H1 (cell line): ENCODE measurements around the gene CFLAR. TPM values are rescaled to one million over a fixed set of nuclear protein-coding genes. Genes with fewer than 3 reads are reported as not detected.

Source experiments
- CTCF ChIA-PET: fragments of 300-600 bp; sonication (Branson Sonifier 250); formaldehyde crosslinking; loops from one replicate; lab custom pipeline; 2021; ENCODE audit not compliant: partially characterized antibody; lab: Charles Lee
- POLR2A ChIA-PET: fragments of 300-600 bp; sonication (Branson Sonifier 250); formaldehyde crosslinking; loops from one replicate; lab custom pipeline; 2021; ENCODE audit warnings: inconsistent platforms; ENCODE audit not compliant: partially characterized antibody; lab: Charles Lee
- DNase-seq, 2 experiments: peaks; one replicate each; pipeline versions ENCODE4 v3.0.0 to v3.0.0-alpha.2; 2010 to 2022; ENCODE audit warnings: low spot score in 2 of 2, low read depth in 1 of 2, mixed read lengths in 1 of 2
- FAIRE-seq: peaks from 2 replicates; lab custom pipeline; 2011; peaks lifted over from hg19 to GRCh38; lab: Jason Lieb, UNC
- H2AFZ ChIP-seq: 2 replicates; pipeline ENCODE4 v1.8.1; 2012; ENCODE audit warnings: low read length, inconsistent platforms
- H2AK5ac ChIP-seq: 2 replicates; pipeline ENCODE4 v1.6.1; 2013; ENCODE audit warnings: low read depth, low read length
- H2BK120ac ChIP-seq: replicated peaks from 2 replicates; pipeline ENCODE3; 2013; ENCODE audit warnings: low read depth, low read length, inconsistent platforms
- H2BK12ac ChIP-seq: 2 replicates; pipeline ENCODE4 v1.6.1; 2013; ENCODE audit warnings: low read depth, low read length
- H2BK15ac ChIP-seq: 2 replicates; pipeline ENCODE4 v1.6.1; 2013; ENCODE audit warnings: low read length
- H2BK20ac ChIP-seq: 2 replicates; pipeline ENCODE4 v1.6.1; 2013; ENCODE audit warnings: low read length
- H2BK5ac ChIP-seq: 2 replicates; pipeline ENCODE4 v1.6.1; 2013; ENCODE audit warnings: low read depth, low read length
- H3K14ac ChIP-seq: 2 replicates; pipeline ENCODE4 v1.6.1; 2013; ENCODE audit warnings: inconsistent platforms; ENCODE audit not compliant: insufficient read length
- H3K18ac ChIP-seq: 2 replicates; pipeline ENCODE4 v1.6.1; 2013; ENCODE audit warnings: low read length; ENCODE audit errors: extremely low read depth
- H3K23ac ChIP-seq: 2 replicates; pipeline ENCODE4 v1.6.1; 2013; ENCODE audit warnings: inconsistent platforms; ENCODE audit not compliant: insufficient read length
- H3K23me2 ChIP-seq: 2 replicates; pipeline ENCODE4 v1.6.1; 2013; ENCODE audit warnings: low read depth, low read length
- H3K27ac ChIP-seq: 2 replicates; pipeline ENCODE4 v1.6.1; 2011; ENCODE audit warnings: low read depth, low read length, inconsistent platforms
- H3K27me3 ChIP-seq, 4 experiments: replicated peaks in 1 of 4; 1 replicate in 1 of 4; 2 replicates in 3 of 4; pipeline versions ENCODE4 v1.6.1 to v1.8.1; 2011 to 2013; ENCODE audit warnings: low read length in 3 of 4, mild to moderate bottlenecking in 3 of 4, inconsistent platforms in 2 of 4, mixed read lengths in 2 of 4, moderate library complexity in 1 of 4; ENCODE audit not compliant: control insufficient read depth in 3 of 4, insufficient read depth in 3 of 4; ENCODE audit errors: extremely low read depth in 1 of 4
- H3K36me3 ChIP-seq, 4 experiments: 2 replicates each; pipeline versions ENCODE4 v1.6.1 to v1.8.1; 2011 to 2013; ENCODE audit warnings: mild to moderate bottlenecking in 4 of 4, low read length in 3 of 4, moderate library complexity in 2 of 4, control low read depth in 1 of 4, inconsistent platforms in 1 of 4; ENCODE audit not compliant: insufficient read depth in 4 of 4, control insufficient read depth in 2 of 4
- H3K4ac ChIP-seq: replicated peaks from 2 replicates; pipeline ENCODE3; 2013; ENCODE audit warnings: low read length, low read depth, mixed read lengths, inconsistent platforms; ENCODE audit not compliant: insufficient read length
- H3K4me1 ChIP-seq, 4 experiments: replicated peaks in 1 of 4; 1 replicate in 1 of 4; 2 replicates in 3 of 4; pipeline versions ENCODE4 v1.6.1 to v1.8.1; 2011 to 2013; ENCODE audit warnings: low read length in 3 of 4, inconsistent platforms in 2 of 4, mixed read lengths in 1 of 4; ENCODE audit not compliant: insufficient read depth in 4 of 4, control insufficient read depth in 3 of 4
- H3K4me2 ChIP-seq, 2 experiments: 2 replicates each; pipeline versions ENCODE4 v1.6.1 to v1.8.1; 2011 to 2013; ENCODE audit warnings: low read depth in 2 of 2, low read length in 2 of 2, control low read depth in 1 of 2, inconsistent platforms in 1 of 2, mild to moderate bottlenecking in 1 of 2; ENCODE audit not compliant: insufficient read depth in 1 of 2
- H3K4me3 ChIP-seq, 4 experiments: fragments of 200-600, 300-600 bp in 1 of 4; sonication (generic), shearing (Covaris generic), sonication (Bioruptor Twin) in 1 of 4; 2 replicates each; pipeline versions ENCODE4 v1.5.1 to v1.8.1; 2011 to 2016; ENCODE audit warnings: low read length in 4 of 4, low read depth in 3 of 4, control low read depth in 2 of 4, inconsistent platforms in 2 of 4, mild to moderate bottlenecking in 2 of 4, mixed read lengths in 1 of 4, moderate library complexity in 1 of 4; ENCODE audit not compliant: insufficient read depth in 2 of 4; ENCODE audit errors: extremely low read depth in 1 of 4
- H3K56ac ChIP-seq: replicated peaks from 2 replicates; pipeline ENCODE3; 2013; ENCODE audit warnings: low read depth, mild to moderate bottlenecking, mixed read lengths, low read length, inconsistent platforms; ENCODE audit not compliant: insufficient read length
- H3K79me1 ChIP-seq: 2 replicates; pipeline ENCODE4 v1.6.1; 2013; ENCODE audit warnings: low read depth, low read length, control low read depth
- H3K79me2 ChIP-seq, 2 experiments: 2 replicates each; pipeline versions ENCODE4 v1.6.1 to v1.8.1; 2012 to 2013; ENCODE audit warnings: low read length in 2 of 2, mild to moderate bottlenecking in 2 of 2, inconsistent platforms in 1 of 2; ENCODE audit not compliant: insufficient read depth in 2 of 2, control insufficient read depth in 1 of 2
- H3K9ac ChIP-seq, 4 experiments: replicated peaks in 1 of 4; 1 replicate in 1 of 4; 2 replicates in 3 of 4; pipeline versions ENCODE4 v1.6.1 to v1.8.1; 2011 to 2013; ENCODE audit warnings: low read depth in 3 of 4, low read length in 3 of 4, control low read depth in 2 of 4, mild to moderate bottlenecking in 2 of 4, moderate library complexity in 2 of 4, inconsistent platforms in 1 of 4; ENCODE audit errors: extremely low read depth in 1 of 4
- H3K9me3 ChIP-seq, 2 experiments: 2 replicates each; pipeline versions ENCODE4 v1.6.1 to v1.8.1; 2012 to 2013; ENCODE audit warnings: mild to moderate bottlenecking in 2 of 2, moderate library complexity in 2 of 2, control low read depth in 1 of 2, inconsistent platforms in 1 of 2, low read depth in 1 of 2, low read length in 1 of 2, mixed read lengths in 1 of 2; ENCODE audit not compliant: insufficient read depth in 2 of 2
- H4K20me1 ChIP-seq, 2 experiments: replicated peaks in 1 of 2; 2 replicates each; pipeline versions ENCODE3 to v1.8.1; 2011 to 2013; ENCODE audit warnings: inconsistent platforms in 2 of 2, low read length in 2 of 2, mild to moderate bottlenecking in 1 of 2; ENCODE audit not compliant: insufficient read depth in 2 of 2, control insufficient read depth in 1 of 2
- H4K5ac ChIP-seq: 2 replicates; pipeline ENCODE4 v1.6.1; 2013; ENCODE audit warnings: low read length, low read depth, mixed read lengths, inconsistent platforms; ENCODE audit not compliant: insufficient read length
- H4K8ac ChIP-seq: 2 replicates; pipeline ENCODE4 v1.8.0; 2013; ENCODE audit warnings: mild to moderate bottlenecking, moderate library complexity, low read length, inconsistent platforms; ENCODE audit not compliant: insufficient read depth; ENCODE audit errors: extremely low read depth
- H4K91ac ChIP-seq: replicated peaks from 2 replicates; pipeline ENCODE3; 2013; ENCODE audit warnings: low read length, mixed read lengths, inconsistent platforms; ENCODE audit not compliant: insufficient read length
- POU5F1 ChIP-seq: IDR thresholded peaks from 2 replicates; pipeline ENCODE4 v1.6.1; 2011; ENCODE audit warnings: low read depth, mild to moderate bottlenecking, low read length, moderate library complexity
- SP1 ChIP-seq: IDR thresholded peaks from 2 replicates; pipeline ENCODE4 v1.6.1; 2011; ENCODE audit warnings: low read depth, low read length
- SRF ChIP-seq: IDR thresholded peaks from 2 replicates; pipeline ENCODE4 v1.6.1; 2011; ENCODE audit warnings: mild to moderate bottlenecking, low read depth, low read length, moderate library complexity
- TCF12 ChIP-seq: IDR thresholded peaks from 2 replicates; pipeline ENCODE4 v1.6.1; 2011; ENCODE audit warnings: low read depth, mild to moderate bottlenecking, low read length
- WGBS, 2 experiments: shearing (Covaris generic) in 1 of 2; methylation state at CpG; one replicate each; pipeline versions ENCODE4 v1.1.6 to v1.1.7; 2013 to 2015; ENCODE audit warnings: low lambda C conversion rate in 2 of 2, mixed read lengths in 2 of 2, inconsistent platforms in 1 of 2, low coverage in 1 of 2, missing lambda C conversion rate in 1 of 2; ENCODE audit not compliant: insufficient replicate concordance in 2 of 2, insufficient coverage in 1 of 2, insufficient read length in 1 of 2; ENCODE audit errors: extremely low coverage in 1 of 2, missing lambda C conversion rate in 1 of 2; 5-methylcytosine and 5-hydroxymethylcytosine counted together
- polyA plus RNA-seq, 7 experiments: library from polyadenylated mRNA; depleted of rRNA in 3 of 7; stranded (reverse) in 5 of 7; unstranded in 2 of 7; fragments of >200 nt in 5 of 7; fragments of 200-250 nt in 2 of 7; gene quantifications; 1 replicate in 5 of 7; 2 replicates in 1 of 7; 4 replicates in 1 of 7; pipeline versions ENCODE4 v1.2.1 to v1.2.3, GENCODE V29; 2011 to 2013; ENCODE audit warnings: missing spikeins in 2 of 7, mixed read lengths in 2 of 7
- total RNA-seq: library from RNA; stranded (reverse); fragmentation: NEBNext Ultra II Directional; extraction: Animal tissue kit (Norgen Biotek cat#: 25700); gene quantifications from 2 replicates; pipeline ENCODE4 v1.2.1, GENCODE V29; 2021

CFLAR gene
- total and polyA plus RNA-seq, 2 of the 8 experiments (the other 6 are each of a cell fraction or from before 2014, with no cell fraction given) = 1.1 to 3.9 TPM

- H3K36me3 ChIP-seq = no peaks in the 10 kb centered on the region
- H2BK12ac ChIP-seq = no peak overlapping the region
- H3K9me3 ChIP-seq = no peaks in the 10 kb centered on the region
- H3K79me2 ChIP-seq = no peaks in the 10 kb centered on the region
- H3K18ac ChIP-seq = no peak overlapping the region
- no peak overlapping the region for H3K27ac ChIP-seq
- ChIA-PET POLR2A (no interaction called here), CTCF (interaction anchor here (0.8 to 1.1 kb wide), 3 partner anchors 10 to 149 kb away, joined by 3 to 4 read pairs (median 4); no protein-coding TSS in a partner anchor)
- H3K4ac ChIP-seq = no peak overlapping the region
- no peaks in the 10 kb centered on the region; the same call in 1 of the 2 replicates for H3K23me2 ChIP-seq
- H4K5ac ChIP-seq = no peak overlapping the region
- no peak overlapping the region for H4K91ac ChIP-seq
- H3K14ac ChIP-seq = no peak overlapping the region
- no peak overlapping the region for H3K56ac ChIP-seq
- no peak overlapping the region for H3K23ac ChIP-seq
- no peaks in the 10 kb centered on the region for H4K20me1 ChIP-seq
- FAIRE-seq (no peak), DNase-seq (no peak)
- no peak overlapping the region for H2AFZ ChIP-seq
- no peaks in the 10 kb centered on the region for H3K27me3 ChIP-seq
- H2BK20ac ChIP-seq = no peak overlapping the region
- no peak overlapping the region for H3K4me2 ChIP-seq
- H3K79me1 ChIP-seq = no peaks in the 10 kb centered on the region
- no peak overlapping the region for H3K4me3 ChIP-seq
- H3K9ac ChIP-seq = no peak overlapping the region
- H2AK5ac ChIP-seq = no peak overlapping the region
- H2BK120ac ChIP-seq = no peak overlapping the region
- no peaks in the 10 kb centered on the region; a peak in 1 of 7 replicates for H3K4me1 ChIP-seq
- TF ChIP-seq SP1 (no peak), POU5F1 (no peak), TCF12 (no peak), SRF (no peak)
- TF ChIP-seq, all 59 proteins: peak for 0
- Histone ChIP-seq H4K8ac (no peak overlapping the region), H2BK5ac (no peak overlapping the region), H2BK15ac (no peak overlapping the region)
- WGBS, 2 experiments = 80% methylated on average over 8 of the region's 8 CpGs; no CpG with 5 or more reads in 1 of the 2 experiments
These were observed 84.4 kb downstream of the CFLAR start for GRCh38 chr2:201200345-201200744.
